GM23338 (cell line): ENCODE measurements around the gene ZFHX2. TPM values are rescaled to one million over a fixed set of nuclear protein-coding genes. Genes with fewer than 3 reads are reported as not detected.

Source experiments
- ATAC-seq: fragments of 200-7000 bp; cut with Tn5 transposase; 3 replicates; pipeline ENCODE4 v1.9.1; 2020
- DNase-seq: peaks from one replicate; pipeline ENCODE4 v3.0.0-alpha.2; 2015; ENCODE audit warnings: low spot score
- H2AFZ ChIP-seq: fragments of 200-600 bp; sonication (generic); 2 replicates; pipeline ENCODE4 v1.8.0; 2016; ENCODE audit warnings: antibody characterized with exemption, mild to moderate bottlenecking, moderate library complexity
- H3F3A ChIP-seq: fragments of 200-600 bp; sonication (generic); replicated peaks from 2 replicates; pipeline ENCODE4 v1.8.0; 2017; ENCODE audit warnings: antibody characterized with exemption, mixed run types, low read depth
- H3K27ac ChIP-seq: fragments of 200-600 bp; sonication (generic); 2 replicates; pipeline ENCODE4 v1.6.1; 2016; ENCODE audit warnings: low read depth
- H3K27me3 ChIP-seq: fragments of 200-600 bp; sonication (generic); 2 replicates; pipeline ENCODE4 v1.8.0; 2016; ENCODE audit warnings: mild to moderate bottlenecking, mixed run types, moderate library complexity; ENCODE audit not compliant: insufficient read depth
- H3K36me3 ChIP-seq: fragments of 200-600 bp; sonication (generic); 2 replicates; pipeline ENCODE4 v1.8.0; 2016; ENCODE audit warnings: mild to moderate bottlenecking; ENCODE audit not compliant: insufficient read depth
- H3K4me1 ChIP-seq: fragments of 200-600 bp; sonication (generic); 2 replicates; pipeline ENCODE4 v1.8.0; 2016; ENCODE audit warnings: mild to moderate bottlenecking, moderate library complexity; ENCODE audit not compliant: insufficient read depth
- H3K4me2 ChIP-seq: fragments of 200-600 bp; sonication (generic); 2 replicates; pipeline ENCODE4 v1.7.1; 2017; ENCODE audit warnings: mixed run types
- H3K4me3 ChIP-seq: fragments of 200-600 bp; sonication (generic); 2 replicates; pipeline ENCODE4 v1.6.1; 2016; ENCODE audit warnings: mixed run types
- H3K79me2 ChIP-seq: fragments of 200-600 bp; sonication (generic); replicated peaks from 2 replicates; pipeline ENCODE4 v1.8.0; 2017; ENCODE audit warnings: mild to moderate bottlenecking; ENCODE audit not compliant: insufficient read depth
- H3K9me2 ChIP-seq: fragments of 200-600 bp; sonication (generic); 2 replicates; pipeline ENCODE4 v1.8.0; 2017; ENCODE audit not compliant: insufficient read depth
- H4K20me1 ChIP-seq: fragments of 200-600 bp; sonication (generic); replicated peaks from 2 replicates; pipeline ENCODE4 v1.8.0; 2017; ENCODE audit warnings: mild to moderate bottlenecking; ENCODE audit not compliant: insufficient read depth
- H3K27ac Mint-ChIP-seq: 2 replicates; pipeline ENCODE4 v1.8.0; 2020; ENCODE audit warnings: inconsistent platforms, mild to moderate bottlenecking, moderate library complexity, mixed read lengths
- H3K27me3 Mint-ChIP-seq: 3 replicates; pipeline ENCODE4 v1.8.0; 2022; ENCODE audit warnings: low read depth, mild to moderate bottlenecking, moderate library complexity, mixed read lengths, inconsistent platforms; ENCODE audit not compliant: insufficient read depth, poor library complexity
- H3K36me3 Mint-ChIP-seq: 3 replicates; pipeline ENCODE4 v1.8.0; 2021; ENCODE audit warnings: low read depth, mild to moderate bottlenecking, inconsistent platforms, moderate library complexity, mixed read lengths
- H3K4me1 Mint-ChIP-seq: 3 replicates; pipeline ENCODE4 v1.8.0; 2020; ENCODE audit warnings: mild to moderate bottlenecking, inconsistent platforms, mixed read lengths
- H3K4me3 Mint-ChIP-seq: 3 replicates; pipeline ENCODE4 v1.8.0; 2021; ENCODE audit warnings: moderate library complexity, mild to moderate bottlenecking, inconsistent platforms, mixed read lengths
- H3K9me3 Mint-ChIP-seq: 3 replicates; pipeline ENCODE4 v1.8.0; 2020; ENCODE audit warnings: moderate library complexity, mild to moderate bottlenecking, inconsistent platforms, mixed read lengths
- CREB1 ChIP-seq: fragments of 250-450 bp; sonication (Bioruptor Pico); IDR thresholded peaks from 2 replicates; pipeline ENCODE4 v1.5.0; 2020; ENCODE audit warnings: low read depth, mild to moderate bottlenecking, moderate library complexity
- CTCF ChIP-seq, 2 experiments: fragments of 200-600 bp in 1 of 2; sonication (generic) in 1 of 2; conservative IDR thresholded peaks; 2 replicates each; pipeline versions ENCODE4 v1.5.1 to v1.6.1; 2016 to 2017; ENCODE audit warnings: antibody characterized with exemption in 2 of 2, low read depth in 2 of 2, mild to moderate bottlenecking in 2 of 2, moderate library complexity in 1 of 2
- EZH2 ChIP-seq: fragments of 200-600 bp; sonication (generic); IDR thresholded peaks from one replicate; pipeline ENCODE4 v1.8.0; 2017; ENCODE audit warnings: antibody characterized with exemption, mild to moderate bottlenecking, low read depth; ENCODE audit not compliant: unreplicated experiment
- JUNB ChIP-seq: IDR thresholded peaks from one replicate; pipeline ENCODE4 v1.6.1; 2016; ENCODE audit warnings: antibody characterized with exemption; ENCODE audit not compliant: unreplicated experiment
- POLR2AphosphoS5 ChIP-seq: IDR thresholded peaks from 2 replicates; pipeline ENCODE4 v1.6.1; 2016; ENCODE audit warnings: antibody characterized with exemption, low read depth
- REST ChIP-seq: IDR thresholded peaks from one replicate; pipeline ENCODE4 v1.6.1; 2018; ENCODE audit warnings: antibody characterized with exemption; ENCODE audit not compliant: unreplicated experiment
- ZNF114 ChIP-seq: fragments of 250-450 bp; sonication (Bioruptor Pico); IDR thresholded peaks from 2 replicates; pipeline ENCODE4 v1.5.0; 2020; ENCODE audit warnings: mild to moderate bottlenecking, moderate library complexity
- ZNF331 ChIP-seq: fragments of 250-450 bp; sonication (Bioruptor Pico); IDR thresholded peaks from 2 replicates; pipeline ENCODE4 v1.5.0; 2020; ENCODE audit warnings: low read depth, mild to moderate bottlenecking, moderate library complexity
- ZNF462 ChIP-seq: fragments of 250-450 bp; sonication (Bioruptor Pico); IDR thresholded peaks from 2 replicates; pipeline ENCODE4 v1.5.0; 2020; ENCODE audit warnings: mild to moderate bottlenecking, moderate library complexity
- polyA plus RNA-seq: library from polyadenylated mRNA; unstranded; fragments of >200 nt; fragmentation: Nextera tagmentation; extraction: Ambion mirVana; gene quantifications from 2 replicates; pipeline ENCODE4 v1.2.1, GENCODE V29; 2016
- total RNA-seq: library from RNA; depleted of rRNA; stranded (reverse); fragments of >200 nt; shearing (Covaris generic); gene quantifications from 2 replicates; pipeline ENCODE4 v1.2.3, GENCODE V29; 2014

Gene ZFHX2
- total and polyA plus RNA-seq, 2 experiments from 2014 or later, result 11.6 to 18.5 TPM

GRCh38 chr14:23525611-23526010, 26.0 kb downstream of the ZFHX2 start:
- H3K27me3 Mint-ChIP-seq, result peaks cover 12% of the 10 kb centered on the region
- TF ChIP-seq CTCF (conservative IDR thresholded peaks at IDR 0.05; ENCODE audit: low read depth in 2 of 2), result peak in 1 of 2 experiments; percentile 45; a peak in 3 of 4 replicates
- TF ChIP-seq EZH2, result no peak
- no peak for TF ChIP-seq CREB1 (CRISPR knock-in tag)
- H3K27ac Mint-ChIP-seq, result no peak overlapping the region
- H3K4me3 Mint-ChIP-seq, result no peak overlapping the region
- DNase-seq (no peak), ATAC-seq (peak; percentile 18)
- Histone ChIP-seq H3K4me2 (no peak overlapping the region), H3K4me3 (no peak overlapping the region), H3K27ac (no peak overlapping the region), H3K4me1 (peaks cover 8% of the 10 kb centered on the region; the same call in 1 of the 2 replicates), H3K36me3 (no peaks in the 10 kb centered on the region; the same call in 1 of the 2 replicates), H3K79me2 (no peaks in the 10 kb centered on the region), H4K20me1 (no peaks in the 10 kb centered on the region; the same call in 1 of the 2 replicates), H3F3A (no peaks in the 10 kb centered on the region; the same call in 1 of the 2 replicates), H3K27me3 (no peaks in the 10 kb centered on the region), H2AFZ (no peak overlapping the region), H3K9me2 (no peaks in the 10 kb centered on the region)
- no peaks in the 10 kb centered on the region; the same call in 2 of the 3 replicates for H3K9me3 Mint-ChIP-seq
- H3K4me1 Mint-ChIP-seq, result peaks cover 55% of the 10 kb centered on the region
- peaks cover 71% of the 10 kb centered on the region for H3K36me3 Mint-ChIP-seq

GRCh38 chr14:23524954-23525353, 26.6 kb downstream of the ZFHX2 start:
- Mint-ChIP-seq H3K27ac (no peak overlapping the region), H3K9me3 (no peaks in the 10 kb centered on the region; the same call in 2 of the 3 replicates), H3K4me1 (peaks cover 54% of the 10 kb centered on the region), H3K27me3 (peaks cover 14% of the 10 kb centered on the region), H3K4me3 (no peak overlapping the region), H3K36me3 (peaks cover 71% of the 10 kb centered on the region)
- H3K4me3 ChIP-seq, result no peak overlapping the region
- H3K27me3 ChIP-seq, result no peaks in the 10 kb centered on the region
- H3K4me2 ChIP-seq, result no peak overlapping the region
- no peak overlapping the region for H3K27ac ChIP-seq
- DNase-seq (no peak), ATAC-seq (no peak)
- no peaks in the 10 kb centered on the region; the same call in 1 of the 2 replicates for H3K36me3 ChIP-seq
- no peaks in the 10 kb centered on the region for H3K79me2 ChIP-seq
- H4K20me1 ChIP-seq, result no peaks in the 10 kb centered on the region
- H3F3A ChIP-seq, result no peaks in the 10 kb centered on the region; the same call in 1 of the 2 replicates
- H3K9me2 ChIP-seq, result no peaks in the 10 kb centered on the region
- peaks cover 12% of the 10 kb centered on the region; the same call in 1 of the 2 replicates for H3K4me1 ChIP-seq
- no peak overlapping the region for H2AFZ ChIP-seq
- no peak for TF ChIP-seq EZH2
- TF ChIP-seq ZNF462 (CRISPR knock-in tag), result no peak
- no peak for TF ChIP-seq POLR2AphosphoS5
- no peak for TF ChIP-seq ZNF114 (CRISPR knock-in tag)
- no peak for TF ChIP-seq ZNF331 (CRISPR knock-in tag)
- TF ChIP-seq JUNB, result no peak
- TF ChIP-seq CREB1 (CRISPR knock-in tag), result no peak
- no peak for TF ChIP-seq REST
